Measurements from ENCODE around the gene HNRNPUL2.

HNRNPUL2 gene

GRCh38 chr11:62712861-62713260 lies 14.4 kb downstream of the HNRNPUL2 start:
- TF ChIP-seq MYC (IDR thresholded peaks at IDR 0.05; ENCODE audit: low read depth, low read length) (no peak), POLR2A (IDR thresholded peaks at IDR 0.05; ENCODE audit: extremely low read depth, insufficient read length) (no peak), CTCF (IDR thresholded peaks at IDR 0.05; ENCODE audit: low read depth, low read length) (no peak), MAX (IDR thresholded peaks at IDR 0.05; ENCODE audit: low read depth, low read length) (no peak)
- H3K4me3 ChIP-seq (ENCODE audit: low read depth, low read length): no peak overlapping the region
- no peak for DNase-seq (ENCODE audit: low read depth)

DNA sequence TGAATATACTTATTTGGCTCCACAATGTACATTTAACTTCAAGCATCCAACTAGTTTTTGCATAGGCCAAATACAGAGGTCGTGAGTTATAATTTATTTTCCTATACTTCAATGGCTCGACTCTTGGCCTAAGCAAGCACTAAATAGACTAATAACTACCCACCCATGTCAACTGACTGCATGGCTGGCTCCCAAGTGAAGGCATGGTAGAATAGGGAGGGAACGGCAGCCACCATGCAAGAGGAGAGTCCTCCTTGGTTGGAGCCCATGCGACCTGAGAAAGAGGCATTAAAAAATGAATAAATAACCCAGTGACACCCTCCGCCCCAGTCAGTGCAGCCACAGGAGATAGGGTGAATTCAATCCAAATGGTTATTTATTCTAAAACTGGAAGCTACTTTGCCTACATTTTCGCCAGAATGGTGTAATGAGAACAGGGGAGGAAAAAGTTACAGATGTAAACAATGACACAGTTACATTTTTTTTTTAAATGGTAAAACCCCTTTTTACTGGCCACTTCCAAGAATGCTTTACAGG lies 14.9 kb downstream of the HNRNPUL2 start:
- no peak for DNase-seq (ENCODE audit: low read depth)
- no peak overlapping the region for H3K4me3 ChIP-seq (ENCODE audit: low read depth, low read length)
- TF ChIP-seq POLR2A (IDR thresholded peaks at IDR 0.05; ENCODE audit: extremely low read depth, insufficient read length) (no peak), CTCF (IDR thresholded peaks at IDR 0.05; ENCODE audit: low read depth, low read length) (no peak), MAX (IDR thresholded peaks at IDR 0.05; ENCODE audit: low read depth, low read length) (no peak), MYC (IDR thresholded peaks at IDR 0.05; ENCODE audit: low read depth, low read length) (no peak)

GRCh38 chr11:62710001-62710345 lies 17.3 kb downstream of the HNRNPUL2 start:
- peak; percentile 27 for DNase-seq (ENCODE audit: low read depth)
- TF ChIP-seq POLR2A (IDR thresholded peaks at IDR 0.05; ENCODE audit: extremely low read depth, insufficient read length) (no peak), CTCF (IDR thresholded peaks at IDR 0.05; ENCODE audit: low read depth, low read length) (no peak), MYC (IDR thresholded peaks at IDR 0.05; ENCODE audit: low read depth, low read length) (no peak), MAX (IDR thresholded peaks at IDR 0.05; ENCODE audit: low read depth, low read length) (no peak)
- H3K4me3 ChIP-seq (ENCODE audit: low read depth, low read length): no peak overlapping the region

DNA sequence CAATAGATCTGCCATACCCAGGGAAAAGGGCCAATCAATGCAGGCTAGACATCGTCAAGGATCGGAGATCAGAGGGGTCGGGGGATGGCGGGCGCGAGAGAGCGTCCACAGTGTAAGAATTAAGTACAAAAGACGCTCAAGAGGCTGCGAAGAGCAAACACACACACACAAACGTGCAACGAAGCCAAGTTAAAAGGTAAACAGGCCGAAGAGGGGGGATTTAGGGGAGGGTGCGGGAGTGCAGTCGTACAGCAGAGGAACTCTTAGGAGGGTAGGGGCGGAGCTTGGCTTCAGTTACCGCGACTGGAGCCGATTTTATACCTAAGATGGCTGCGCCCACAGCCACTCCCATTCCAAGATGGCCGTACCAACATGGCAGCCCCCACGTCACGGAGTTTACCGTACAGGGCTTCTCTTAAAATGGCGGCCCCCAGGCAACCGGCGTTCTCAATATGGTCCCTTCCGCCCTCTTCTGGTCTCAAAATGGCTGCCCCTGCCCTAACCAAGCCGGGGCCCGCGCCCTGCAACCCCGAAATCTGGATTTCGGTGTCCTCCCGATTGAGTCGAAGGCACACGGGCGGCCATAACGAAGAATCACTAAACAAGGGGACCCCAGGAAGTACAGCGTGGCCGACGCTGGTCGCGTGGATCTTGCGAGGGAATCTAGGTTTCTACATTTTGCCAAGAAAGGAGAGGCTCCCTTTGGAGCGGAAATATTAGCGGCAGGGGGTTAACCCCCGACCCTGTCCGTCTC lies 17.8 kb downstream of the HNRNPUL2 start:
- TF ChIP-seq MYC (IDR thresholded peaks at IDR 0.05; ENCODE audit: low read depth, low read length) (no peak), POLR2A (IDR thresholded peaks at IDR 0.05; ENCODE audit: extremely low read depth, insufficient read length) (no peak), MAX (IDR thresholded peaks at IDR 0.05; ENCODE audit: low read depth, low read length) (no peak), CTCF (IDR thresholded peaks at IDR 0.05; ENCODE audit: low read depth, low read length) (no peak)
- DNase-seq (ENCODE audit: low read depth): peak; percentile 93
- no peak overlapping the region for H3K4me3 ChIP-seq (ENCODE audit: low read depth, low read length)

DNA sequence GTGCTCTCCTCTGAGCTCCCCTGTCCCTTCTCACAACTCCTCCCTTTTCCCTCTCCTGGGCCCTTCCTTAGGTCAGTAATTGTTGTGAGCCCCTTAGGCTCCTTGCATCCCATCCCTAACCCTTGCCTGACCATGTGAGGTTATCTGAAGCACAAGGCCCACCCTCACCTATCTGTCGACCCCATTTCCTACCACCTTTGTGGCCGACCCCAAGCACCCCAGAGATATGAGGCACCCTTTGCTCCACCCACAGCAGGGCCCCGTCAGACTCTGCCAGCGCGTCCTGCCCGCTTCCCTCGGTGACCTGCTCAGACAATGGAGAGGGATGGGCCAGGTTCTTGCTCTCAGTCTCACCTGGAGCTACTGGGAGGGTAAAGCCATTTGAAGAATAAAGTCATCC lies 18.5 kb downstream of the HNRNPUL2 start:
- DNase-seq (ENCODE audit: low read depth): no peak
- TF ChIP-seq MYC (IDR thresholded peaks at IDR 0.05; ENCODE audit: low read depth, low read length): no peak
- no peak for TF ChIP-seq POLR2A (IDR thresholded peaks at IDR 0.05; ENCODE audit: extremely low read depth, insufficient read length)
- TF ChIP-seq CTCF (IDR thresholded peaks at IDR 0.05; ENCODE audit: low read depth, low read length): no peak
- no peak for TF ChIP-seq MAX (IDR thresholded peaks at IDR 0.05; ENCODE audit: low read depth, low read length)
- no peak overlapping the region for H3K4me3 ChIP-seq (ENCODE audit: low read depth, low read length)

Data from NB4 (cell line).